Astrocyte (in vitro differentiated cells and primary cell): ENCODE measurements around the gene CDK14. TPM values are rescaled to one million over a fixed set of nuclear protein-coding genes. Genes with fewer than 3 reads are reported as not detected.
A peak's percentile ranks its signal among the peaks of the same experiment; 100 is the strongest.

Experiments used
- DNase-seq: peaks from one replicate; pipeline ENCODE4 v3.0.0-alpha.2; 2010; ENCODE audit warnings: low read depth
- FAIRE-seq: peaks from 2 replicates; lab custom pipeline; 2011; peaks lifted over from hg19 to GRCh38; lab: Jason Lieb, UNC
- H2AFZ ChIP-seq: 2 replicates; pipeline ENCODE4 v1.6.0; 2012; ENCODE audit warnings: low read depth, low read length, inconsistent platforms
- H3K27ac ChIP-seq: 2 replicates; pipeline ENCODE4 v1.5.1; 2011; ENCODE audit warnings: low read depth, low read length, inconsistent platforms
- H3K27me3 ChIP-seq: 2 replicates; pipeline ENCODE4 v1.6.0; 2011; ENCODE audit warnings: low read length, inconsistent platforms; ENCODE audit not compliant: insufficient read depth
- H3K36me3 ChIP-seq: 2 replicates; pipeline ENCODE4 v1.5.1; 2011; ENCODE audit warnings: low read length, inconsistent platforms; ENCODE audit not compliant: insufficient read depth
- H3K4me1 ChIP-seq: 2 replicates; pipeline ENCODE4 v1.5.1; 2011; ENCODE audit warnings: low read length, inconsistent platforms; ENCODE audit not compliant: insufficient read depth
- H3K4me2 ChIP-seq: 2 replicates; pipeline ENCODE4 v1.6.0; 2012; ENCODE audit warnings: low read length, inconsistent platforms
- H3K4me3 ChIP-seq: 2 replicates; pipeline ENCODE4 v1.5.1; 2011; ENCODE audit warnings: low read depth, mild to moderate bottlenecking, low read length, inconsistent platforms; ENCODE audit not compliant: insufficient read depth
- H3K79me2 ChIP-seq: 2 replicates; pipeline ENCODE4 v1.6.0; 2012; ENCODE audit warnings: mild to moderate bottlenecking, low read length, inconsistent platforms; ENCODE audit not compliant: insufficient read depth
- H3K9ac ChIP-seq: 2 replicates; pipeline ENCODE4 v1.6.0; 2012; ENCODE audit warnings: mild to moderate bottlenecking, low read length, inconsistent platforms
- H3K9me3 ChIP-seq: 2 replicates; pipeline ENCODE4 v1.5.1; 2012; ENCODE audit warnings: low read depth, mild to moderate bottlenecking, low read length, inconsistent platforms; ENCODE audit not compliant: insufficient read depth
- H4K20me1 ChIP-seq: 2 replicates; pipeline ENCODE4 v1.6.0; 2012; ENCODE audit warnings: low read length, inconsistent platforms; ENCODE audit not compliant: insufficient read depth
- H3K27ac Mint-ChIP-seq: one replicate; pipeline ENCODE4 v1.8.0; 2021; ENCODE audit warnings: mild to moderate bottlenecking, mixed read lengths; ENCODE audit not compliant: unreplicated experiment
- H3K27me3 Mint-ChIP-seq: one replicate; pipeline ENCODE4 v1.8.0; 2021; ENCODE audit warnings: low read depth, mixed read lengths; ENCODE audit not compliant: unreplicated experiment
- H3K36me3 Mint-ChIP-seq: one replicate; pipeline ENCODE4 v1.8.0; 2021; ENCODE audit warnings: low read depth, mixed read lengths; ENCODE audit not compliant: unreplicated experiment
- H3K4me1 Mint-ChIP-seq: one replicate; pipeline ENCODE4 v1.8.0; 2021; ENCODE audit warnings: low read depth, mixed read lengths; ENCODE audit not compliant: unreplicated experiment
- H3K4me3 Mint-ChIP-seq: one replicate; pipeline ENCODE4 v1.8.0; 2021; ENCODE audit warnings: mild to moderate bottlenecking, moderate library complexity, mixed read lengths; ENCODE audit not compliant: unreplicated experiment
- H3K9me3 Mint-ChIP-seq: one replicate; pipeline ENCODE4 v1.8.0; 2021; ENCODE audit warnings: mild to moderate bottlenecking, mixed read lengths; ENCODE audit not compliant: unreplicated experiment
- CTCF ChIP-seq: IDR thresholded peaks from 2 replicates; pipeline ENCODE4 v1.5.1; 2011; ENCODE audit warnings: low read depth, mild to moderate bottlenecking, inconsistent platforms, low read length, moderate library complexity; ENCODE audit not compliant: insufficient read depth
- EZH2 ChIP-seq: IDR thresholded peaks from 2 replicates; pipeline ENCODE4 v1.6.1; 2012; ENCODE audit warnings: mild to moderate bottlenecking, low read length, inconsistent platforms; ENCODE audit not compliant: insufficient read depth
- total RNA-seq: library from RNA; stranded (reverse); gene quantifications from 2 replicates; pipeline ENCODE4 v1.2.1, GENCODE V29; 2021

The CDK14 gene
- total RNA-seq, 1 donor from 2014 or later: 30.2 TPM

GRCh38 chr7:91064938-91065337, 468.8 kb downstream of the CDK14 start:
- no peak overlapping the region for H3K4me3 ChIP-seq
- H2AFZ ChIP-seq: no peak overlapping the region
- peak; percentile 31 for DNase-seq
- no peaks in the 10 kb centered on the region for H3K9me3 ChIP-seq
- H3K27me3 ChIP-seq: no peaks in the 10 kb centered on the region
- FAIRE-seq: peak; percentile 9
- no peak overlapping the region for H3K27ac Mint-ChIP-seq
- H3K9ac ChIP-seq: no peak overlapping the region
- no peaks in the 10 kb centered on the region for H4K20me1 ChIP-seq
- TF ChIP-seq EZH2 (no peak), CTCF (no peak)
- H3K79me2 ChIP-seq: no peaks in the 10 kb centered on the region
- no peak overlapping the region for H3K27ac ChIP-seq
- peaks cover 11% of the 10 kb centered on the region for H3K4me1 Mint-ChIP-seq
- no peaks in the 10 kb centered on the region for H3K36me3 ChIP-seq
- no peak overlapping the region for H3K4me3 Mint-ChIP-seq
- no peaks in the 10 kb centered on the region for H3K27me3 Mint-ChIP-seq
- H3K36me3 Mint-ChIP-seq: peaks cover 9% of the 10 kb centered on the region
- H3K9me3 Mint-ChIP-seq: peaks cover 3% of the 10 kb centered on the region
- no peak overlapping the region for H3K4me2 ChIP-seq
- no peaks in the 10 kb centered on the region for H3K4me1 ChIP-seq

GRCh38 chr7:91066627-91067026, 470.5 kb downstream of the CDK14 start:
- peaks cover 11% of the 10 kb centered on the region for H3K4me1 Mint-ChIP-seq
- Histone ChIP-seq H3K27ac (no peak overlapping the region), H3K79me2 (no peaks in the 10 kb centered on the region), H3K36me3 (no peaks in the 10 kb centered on the region), H3K27me3 (no peaks in the 10 kb centered on the region), H4K20me1 (no peaks in the 10 kb centered on the region), H3K4me2 (no peak overlapping the region), H3K9ac (no peak overlapping the region), H3K9me3 (no peaks in the 10 kb centered on the region), H2AFZ (no peak overlapping the region), H3K4me1 (no peaks in the 10 kb centered on the region), H3K4me3 (no peak overlapping the region)
- H3K9me3 Mint-ChIP-seq: no peaks in the 10 kb centered on the region
- TF ChIP-seq CTCF (no peak), EZH2 (no peak)
- H3K27me3 Mint-ChIP-seq: no peaks in the 10 kb centered on the region
- FAIRE-seq (no peak), DNase-seq (no peak)
- no peak overlapping the region for H3K27ac Mint-ChIP-seq
- H3K4me3 Mint-ChIP-seq: no peak overlapping the region
- H3K36me3 Mint-ChIP-seq: peaks cover 7% of the 10 kb centered on the region

GRCh38 chr7:91067242-91067641, 471.1 kb downstream of the CDK14 start:
- no peaks in the 10 kb centered on the region for H4K20me1 ChIP-seq

More at GRCh38 chr7:91067242-91067641, 471.1 kb downstream of the CDK14 start:
- Mint-ChIP-seq H3K4me1 (peaks cover 11% of the 10 kb centered on the region), H3K4me3 (no peak overlapping the region), H3K36me3 (peaks cover 9% of the 10 kb centered on the region), H3K9me3 (no peaks in the 10 kb centered on the region), H3K27ac (no peak overlapping the region), H3K27me3 (no peaks in the 10 kb centered on the region)
- Histone ChIP-seq H3K9ac (no peak overlapping the region), H2AFZ (no peak overlapping the region), H3K36me3 (no peaks in the 10 kb centered on the region), H3K4me2 (no peak overlapping the region), H3K4me3 (no peak overlapping the region), H3K27ac (no peak overlapping the region), H3K4me1 (no peaks in the 10 kb centered on the region), H3K79me2 (no peaks in the 10 kb centered on the region), H3K27me3 (no peaks in the 10 kb centered on the region), H3K9me3 (no peaks in the 10 kb centered on the region)
- no peak for DNase-seq
- no peak for FAIRE-seq
- TF ChIP-seq EZH2: no peak
- TF ChIP-seq CTCF: no peak
